HG02981 (cell line): Measurements from ENCODE around the gene CELF1.
A peak's percentile ranks its signal among the peaks of the same experiment; 100 is the strongest.

Experiments used
- ATAC-seq: cut with Tn5 transposase; IDR thresholded peaks from one replicate; pipeline ENCODE4 v1.9.1; 2021; ENCODE audit warnings: mild to moderate bottlenecking, moderate library complexity; ENCODE audit not compliant: unreplicated experiment

CELF1 gene

GRCh38 chr11:47430524-47430923 is 122.4 kb downstream of the CELF1 start:
- ATAC-seq: no peak

GRCh38 chr11:47426062-47426956 is 126.6 kb downstream of the CELF1 start, which contains the start of gene PSMC3:
TSS of gene PSMC3 (minus strand) at chr11:47426439. CDS start at chr11:47426279, 160 bp downstream.
- ATAC-seq: peak; percentile 93

- no peak for ATAC-seq
Observed at GRCh38 chr11:47425611-47426010, 127.3 kb downstream of the CELF1 start.

- no peak for ATAC-seq
Observed at GRCh38 chr11:47418454-47419259, 134.3 kb downstream of the CELF1 start.

GRCh38 chr11:47417712-47418111 is 135.2 kb downstream of the CELF1 start:
- ATAC-seq: no peak

- no peak for ATAC-seq
Observed at GRCh38 chr11:47415949-47416472, 136.9 kb downstream of the CELF1 start.
